Tibial nerve (tissue), 4 donors: ENCODE data around the gene DEPP1. TPM values are rescaled to one million over a fixed set of nuclear protein-coding genes. Genes with fewer than 3 reads are reported as not detected.
A peak's percentile ranks its signal among the peaks of the same experiment; 100 is the strongest.

ENCODE experiments used
- DNase-seq, 2 donors: peaks; one replicate each; pipeline ENCODE4 v3.0.0-alpha.2; 2019; ENCODE audit warnings: low spot score in 2 of 2
- H3K27ac ChIP-seq, 4 donors: fragments of 200-600 bp; sonication (generic) in 3 of 4; one replicate each; pipeline ENCODE4 v1.5.1; 2017 to 2019; ENCODE audit warnings: mild to moderate bottlenecking in 1 of 4
- H3K27me3 ChIP-seq, 2 donors: fragments of 200-600 bp; sonication (generic) in 1 of 2; one replicate each; pipeline versions ENCODE4 v1.5.1 to v1.6.0; 2017 to 2019
- H3K36me3 ChIP-seq, 3 donors: fragments of 200-600 bp; sonication (generic); one replicate each; pipeline ENCODE4 v1.5.1; 2018 to 2019
- H3K4me1 ChIP-seq, 4 donors: fragments of 200-600 bp; sonication (generic) in 3 of 4; one replicate each; pipeline ENCODE4 v1.5.1; 2017 to 2019
- H3K4me3 ChIP-seq, 4 donors: fragments of 200-600 bp; sonication (generic) in 3 of 4; one replicate each; pipeline ENCODE4 v1.5.1; 2017 to 2019; ENCODE audit warnings: mild to moderate bottlenecking in 1 of 4, moderate library complexity in 1 of 4
- H3K9me3 ChIP-seq, 4 donors: fragments of 200-600 bp; sonication (generic) in 3 of 4; one replicate each; pipeline ENCODE4 v1.5.1; 2017 to 2019
- EP300 ChIP-seq, 2 donors: sonication (generic); formaldehyde crosslinking; IDR thresholded peaks; one replicate each; pipeline ENCODE4 v1.6.1; 2017; ENCODE audit warnings: antibody characterized with exemption in 2 of 2, mild to moderate bottlenecking in 1 of 2
- POLR2A ChIP-seq, 2 donors: fragments of 450-650 bp; IDR thresholded peaks; one replicate each; pipeline ENCODE4 v1.6.1; 2017; ENCODE audit warnings: antibody characterized with exemption in 2 of 2, mild to moderate bottlenecking in 2 of 2, moderate library complexity in 2 of 2
- WGBS, 2 donors: methylation state at CpG; one replicate each; pipeline ENCODE4 v1.1.5; 2018; 5-methylcytosine and 5-hydroxymethylcytosine counted together
- total RNA-seq, 4 donors: library from RNA; depleted of rRNA; stranded (reverse); fragments of >200 nt; gene quantifications; one replicate each; pipeline ENCODE4 v1.1.0, GENCODE V29; 2016
- TF ChIP-seq, protein P1 (sequence below), 5 experiments: fragments of 200-600 bp in 3 of 5; fragments of 450-650 bp in 2 of 5; sonication (generic) in 3 of 5; IDR thresholded peaks; one replicate each; pipeline ENCODE4 v1.5.1; 2016 to 2019; ENCODE audit warnings: antibody characterized with exemption in 5 of 5, mild to moderate bottlenecking in 3 of 5, moderate library complexity in 2 of 5

The DEPP1 gene
- total RNA-seq, 4 donors from 2014 or later = 530 to 1,439 (median 798) TPM

GRCh38 chr10:44997105-44997748 is 18.6 kb upstream of the DEPP1 start:
- WGBS, 2 donors = 75 to 76% methylated on average over 6 of the region's 6 CpGs
- Histone ChIP-seq H3K36me3 (peaks cover 0 to 18% (median 0%) of the 10 kb centered on the region in 3 donors), H3K4me3 (peak overlapping the region in 1 of 4 donors; percentile 8), H3K9me3 (no peaks in the 10 kb centered on the region), H3K27me3 (no peaks in the 10 kb centered on the region), H3K27ac (peak overlapping the region; percentile 72 to 97 (median 87)), H3K4me1 (peaks cover 4 to 88% (median 69%) of the 10 kb centered on the region in 4 donors)
- TF ChIP-seq POLR2A (IDR thresholded peaks at IDR 0.05) (no peak), EP300 (IDR thresholded peaks at IDR 0.05) (no peak)
- TF ChIP-seq, protein P1, sequence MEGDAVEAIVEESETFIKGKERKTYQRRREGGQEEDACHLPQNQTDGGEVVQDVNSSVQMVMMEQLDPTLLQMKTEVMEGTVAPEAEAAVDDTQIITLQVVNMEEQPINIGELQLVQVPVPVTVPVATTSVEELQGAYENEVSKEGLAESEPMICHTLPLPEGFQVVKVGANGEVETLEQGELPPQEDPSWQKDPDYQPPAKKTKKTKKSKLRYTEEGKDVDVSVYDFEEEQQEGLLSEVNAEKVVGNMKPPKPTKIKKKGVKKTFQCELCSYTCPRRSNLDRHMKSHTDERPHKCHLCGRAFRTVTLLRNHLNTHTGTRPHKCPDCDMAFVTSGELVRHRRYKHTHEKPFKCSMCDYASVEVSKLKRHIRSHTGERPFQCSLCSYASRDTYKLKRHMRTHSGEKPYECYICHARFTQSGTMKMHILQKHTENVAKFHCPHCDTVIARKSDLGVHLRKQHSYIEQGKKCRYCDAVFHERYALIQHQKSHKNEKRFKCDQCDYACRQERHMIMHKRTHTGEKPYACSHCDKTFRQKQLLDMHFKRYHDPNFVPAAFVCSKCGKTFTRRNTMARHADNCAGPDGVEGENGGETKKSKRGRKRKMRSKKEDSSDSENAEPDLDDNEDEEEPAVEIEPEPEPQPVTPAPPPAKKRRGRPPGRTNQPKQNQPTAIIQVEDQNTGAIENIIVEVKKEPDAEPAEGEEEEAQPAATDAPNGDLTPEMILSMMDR (IDR thresholded peaks at IDR 0.05) = no peak
- peak in 1 of 2 donors; percentile 5 for DNase-seq

GRCh38 chr10:44995914-44996669 is 17.5 kb upstream of the DEPP1 start:
- DNase-seq = peak; percentile 74 to 79
- no peaks in the 10 kb centered on the region for H3K9me3 ChIP-seq
- H3K4me3 ChIP-seq = peak overlapping the region in 1 of 4 donors; percentile 8
- H3K27me3 ChIP-seq = no peaks in the 10 kb centered on the region
- peak overlapping the region; percentile 72 to 97 (median 87) for H3K27ac ChIP-seq
- TF ChIP-seq EP300 (IDR thresholded peaks at IDR 0.05) (peak; percentile 26 to 91), POLR2A (IDR thresholded peaks at IDR 0.05) (peak in 1 of 2 donors; percentile 6)
- TF ChIP-seq, protein P1 (IDR thresholded peaks at IDR 0.05) = no peak
- WGBS, 2 donors = 18% methylated on average over 8 to 9 of the region's 9 CpGs
- peaks cover 4 to 93% (median 72%) of the 10 kb centered on the region in 4 donors for H3K4me1 ChIP-seq
- peaks cover 0 to 30% (median 0%) of the 10 kb centered on the region in 3 donors for H3K36me3 ChIP-seq

DNA sequence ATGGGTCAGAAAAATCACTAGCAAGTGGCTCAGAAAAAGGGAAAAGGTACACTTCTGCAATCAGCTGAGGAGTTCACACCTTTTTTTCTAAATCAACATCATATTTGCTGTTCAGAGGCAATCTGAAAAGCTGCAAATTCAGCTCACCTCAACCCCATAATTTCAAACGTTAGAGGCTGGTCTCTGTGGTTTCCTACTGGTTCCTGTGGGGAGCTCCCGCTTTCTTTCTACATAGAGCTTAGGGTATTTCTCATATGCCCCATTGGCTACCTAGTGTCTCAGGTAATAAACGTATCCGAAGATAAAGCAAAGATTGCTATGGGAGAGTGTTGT is 16.9 kb upstream of the DEPP1 start:
- Histone ChIP-seq H3K36me3 (peaks cover 0 to 35% (median 0%) of the 10 kb centered on the region in 3 donors), H3K9me3 (no peaks in the 10 kb centered on the region), H3K4me3 (no peak overlapping the region), H3K27ac (peak overlapping the region; percentile 72 to 97 (median 87)), H3K27me3 (no peaks in the 10 kb centered on the region), H3K4me1 (peaks cover 4 to 98% (median 73%) of the 10 kb centered on the region in 4 donors)
- TF ChIP-seq POLR2A (IDR thresholded peaks at IDR 0.05) (no peak), EP300 (IDR thresholded peaks at IDR 0.05) (no peak)
- TF ChIP-seq, protein P1 (IDR thresholded peaks at IDR 0.05) = no peak
- no peak for DNase-seq
- 37 to 47% methylated on average over 4 of the region's 4 CpGs for WGBS, 2 donors

- DNase-seq = peak in 1 of 2 donors; percentile 30
- Histone ChIP-seq H3K9me3 (no peaks in the 10 kb centered on the region), H3K4me1 (peaks cover 4 to 100% (median 68%) of the 10 kb centered on the region in 4 donors), H3K4me3 (no peak overlapping the region), H3K27me3 (no peaks in the 10 kb centered on the region), H3K27ac (peak overlapping the region; percentile 72 to 97 (median 87)), H3K36me3 (peaks cover 0 to 41% (median 0%) of the 10 kb centered on the region in 3 donors)
- WGBS, 2 donors = 57 to 65% methylated on average over 9 of the region's 9 CpGs
- TF ChIP-seq EP300 (IDR thresholded peaks at IDR 0.05) (no peak), POLR2A (IDR thresholded peaks at IDR 0.05) (no peak)
- TF ChIP-seq, protein P1 (IDR thresholded peaks at IDR 0.05) = no peak
These were observed 16.3 kb upstream of the DEPP1 start for GRCh38 chr10:44994752-44995530.
